ENCODE measurements around the gene ULBP1. TPM values are rescaled to one million over a fixed set of nuclear protein-coding genes. Genes with fewer than 3 reads are reported as not detected.
A peak's percentile ranks its signal among the peaks of the same experiment; 100 is the strongest.

Gene ULBP1
- total RNA-seq, 1 experiment from 2014 or later, result 0.81 TPM

DNA sequence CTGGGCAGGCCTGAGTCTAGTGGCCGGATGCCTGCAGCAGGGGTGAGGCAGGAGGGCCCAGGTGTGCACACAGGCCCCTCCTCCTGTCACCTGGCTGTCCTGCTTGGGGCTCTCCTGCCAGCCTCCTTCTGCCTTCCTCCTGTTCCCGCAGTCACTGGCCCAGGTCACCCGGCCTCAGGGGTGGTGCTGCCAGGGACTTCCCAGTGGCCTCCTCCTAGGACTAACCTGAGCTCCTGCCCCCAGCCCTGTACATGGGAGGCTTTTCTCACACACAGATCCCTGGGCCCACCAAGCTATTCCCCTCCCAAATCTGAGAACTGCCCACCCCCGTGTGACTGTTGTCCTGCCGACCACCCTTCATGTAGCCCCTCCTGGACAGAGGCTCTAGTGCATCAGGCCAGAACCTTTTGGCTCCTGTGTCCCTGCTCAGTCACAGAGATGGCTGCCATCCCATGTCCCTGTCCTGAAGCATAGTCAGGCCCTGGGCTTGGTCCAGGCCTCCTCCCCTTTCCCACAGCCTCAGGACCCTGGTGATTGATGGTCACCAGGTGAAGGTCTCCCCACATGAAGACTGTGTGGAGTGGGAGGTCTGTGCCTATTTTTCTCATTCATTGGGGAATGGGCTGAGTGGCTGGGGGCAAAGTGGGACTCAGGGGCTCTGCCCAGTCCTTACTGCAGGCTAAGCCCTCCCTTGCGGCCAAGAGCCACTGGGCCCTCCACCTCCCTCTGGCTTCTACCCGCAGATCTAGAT is 1.1 kb upstream of the ULBP1 start:
- peaks cover 100% of the 10 kb centered on the region for H3K27me3 Mint-ChIP-seq (ENCODE audit: low read depth)
- H3K36me3 Mint-ChIP-seq, result peaks cover 5% of the 10 kb centered on the region; the same call in 1 of the 2 replicates
- ChIA-PET CTCF (interaction anchor here (1.1 kb wide), 2 partner anchors 15 to 108 kb away, joined by 3 read pairs; no protein-coding TSS in a partner anchor), POLR2A (no interaction called here)
- H3K4me1 Mint-ChIP-seq, result peaks cover 23% of the 10 kb centered on the region
- no peaks in the 10 kb centered on the region for H3K9me3 Mint-ChIP-seq
- peak; percentile 6; the same call in 1 of the 2 replicates for ATAC-seq
- no peak for DNase-seq (ENCODE audit: low spot score)
- TF ChIP-seq IRF1 (CRISPR knock-in tag; IDR thresholded peaks at IDR 0.05) (no peak), FOXJ3 (CRISPR knock-in tag; IDR thresholded peaks at IDR 0.05; ENCODE audit: borderline replicate concordance) (no peak)
- TF ChIP-seq, protein P1, sequence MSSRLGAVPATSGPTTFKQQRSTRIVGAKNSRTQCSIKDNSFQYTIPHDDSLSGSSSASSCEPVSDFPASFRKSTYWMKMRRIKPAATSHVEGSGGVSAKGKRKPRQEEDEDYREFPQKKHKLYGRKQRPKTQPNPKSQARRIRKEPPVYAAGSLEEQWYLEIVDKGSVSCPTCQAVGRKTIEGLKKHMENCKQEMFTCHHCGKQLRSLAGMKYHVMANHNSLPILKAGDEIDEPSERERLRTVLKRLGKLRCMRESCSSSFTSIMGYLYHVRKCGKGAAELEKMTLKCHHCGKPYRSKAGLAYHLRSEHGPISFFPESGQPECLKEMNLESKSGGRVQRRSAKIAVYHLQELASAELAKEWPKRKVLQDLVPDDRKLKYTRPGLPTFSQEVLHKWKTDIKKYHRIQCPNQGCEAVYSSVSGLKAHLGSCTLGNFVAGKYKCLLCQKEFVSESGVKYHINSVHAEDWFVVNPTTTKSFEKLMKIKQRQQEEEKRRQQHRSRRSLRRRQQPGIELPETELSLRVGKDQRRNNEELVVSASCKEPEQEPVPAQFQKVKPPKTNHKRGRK (CRISPR knock-in tag; IDR thresholded peaks at IDR 0.05; ENCODE audit: borderline replicate concordance), result no peak
- no peak overlapping the region for H3K27ac Mint-ChIP-seq
- H3K4me3 Mint-ChIP-seq, result peak overlapping the region; percentile 89

DNA sequence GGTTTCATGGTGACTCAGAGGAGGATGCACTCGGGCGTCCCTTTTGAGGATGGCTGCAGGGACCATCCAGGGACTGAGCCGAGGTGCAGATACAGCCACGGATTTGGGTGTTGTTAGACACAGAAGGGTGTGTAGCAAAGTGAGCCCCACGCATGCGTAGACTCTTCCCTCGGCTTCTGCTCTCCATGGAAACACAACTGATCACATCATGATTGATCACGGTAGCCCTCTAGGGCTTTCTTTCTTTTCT is 606 bp upstream of the ULBP1 start:
- TF ChIP-seq, protein P2, sequence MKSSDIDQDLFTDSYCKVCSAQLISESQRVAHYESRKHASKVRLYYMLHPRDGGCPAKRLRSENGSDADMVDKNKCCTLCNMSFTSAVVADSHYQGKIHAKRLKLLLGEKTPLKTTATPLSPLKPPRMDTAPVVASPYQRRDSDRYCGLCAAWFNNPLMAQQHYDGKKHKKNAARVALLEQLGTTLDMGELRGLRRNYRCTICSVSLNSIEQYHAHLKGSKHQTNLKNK (CRISPR knock-in tag; IDR thresholded peaks at IDR 0.05), result no peak
- TF ChIP-seq ELF4 (CRISPR knock-in tag; IDR thresholded peaks at IDR 0.05; ENCODE audit: low read depth) (no peak), NR1H2 (CRISPR knock-in tag; IDR thresholded peaks at IDR 0.05) (no peak), CDX4 (CRISPR knock-in tag; IDR thresholded peaks at IDR 0.05; ENCODE audit: borderline replicate concordance) (no peak), ETV6 (CRISPR knock-in tag; IDR thresholded peaks at IDR 0.05) (no peak), OVOL2 (CRISPR knock-in tag; IDR thresholded peaks at IDR 0.05; ENCODE audit: borderline replicate concordance) (no peak), FOXP4 (CRISPR knock-in tag; IDR thresholded peaks at IDR 0.05) (no peak), ZNF263 (CRISPR knock-in tag; IDR thresholded peaks at IDR 0.05; ENCODE audit: low read depth) (no peak), MYBL2 (CRISPR knock-in tag; IDR thresholded peaks at IDR 0.05) (no peak), GABPB1 (CRISPR knock-in tag; IDR thresholded peaks at IDR 0.05) (no peak), ATF6 (CRISPR knock-in tag; IDR thresholded peaks at IDR 0.05) (no peak), IRF2 (CRISPR knock-in tag; IDR thresholded peaks at IDR 0.05; ENCODE audit: borderline replicate concordance, low read depth) (no peak), ZNF232 (CRISPR knock-in tag; IDR thresholded peaks at IDR 0.05) (no peak), GRHL2 (CRISPR knock-in tag; IDR thresholded peaks at IDR 0.05; ENCODE audit: insufficient replicate concordance, severe bottlenecking) (no peak), ZNF423 (CRISPR knock-in tag; IDR thresholded peaks at IDR 0.05) (no peak)
- CTCF ChIA-PET, result no interaction called here
- Mint-ChIP-seq H3K36me3 (peaks cover 5% of the 10 kb centered on the region; the same call in 1 of the 2 replicates), H3K27me3 (ENCODE audit: low read depth) (peaks cover 100% of the 10 kb centered on the region), H3K27ac (no peak overlapping the region), H3K4me1 (peaks cover 23% of the 10 kb centered on the region), H3K4me3 (peak overlapping the region; percentile 89), H3K9me3 (no peaks in the 10 kb centered on the region)
- DNase-seq (ENCODE audit: low spot score) (peak; percentile 45), ATAC-seq (peak; percentile 11)
- POLR2A ChIA-PET, result no interaction called here

Measured in WTC11 (cell line).